HepG2 (cell line): ENCODE measurements around the gene MRM2. TPM values are rescaled to one million over a fixed set of nuclear protein-coding genes. Genes with fewer than 3 reads are reported as not detected.
A peak's percentile ranks its signal among the peaks of the same experiment; 100 is the strongest.

ENCODE experiments used
- ATF3 ChIP-seq: sonication (generic); formaldehyde crosslinking; IDR thresholded peaks from 2 replicates; pipeline ENCODE4 v1.4.0; 2020; ENCODE audit warnings: missing genetic modification reagents
- CBFB ChIP-seq: sonication (generic); formaldehyde crosslinking; IDR thresholded peaks from 2 replicates; pipeline ENCODE4 v1.4.0; 2020; ENCODE audit warnings: missing genetic modification reagents
- ERF ChIP-seq: IDR thresholded peaks from 2 replicates; pipeline ENCODE4 v1.6.1; 2018; ENCODE audit warnings: missing biosample characterization, missing genetic modification reagents
- FOXA1 ChIP-seq, 2 experiments: fragments of 450-650 bp in 1 of 2; sonication (generic) in 1 of 2; formaldehyde crosslinking in 1 of 2; IDR thresholded peaks; 2 replicates each; pipeline versions ENCODE4 v1.4.0 to v1.6.1; 2016 to 2020; ENCODE audit warnings: missing genetic modification reagents in 1 of 2
- GATAD2A ChIP-seq: IDR thresholded peaks from 2 replicates; pipeline ENCODE4 v1.6.1; 2016
- KLF13 ChIP-seq: sonication (generic); formaldehyde crosslinking; IDR thresholded peaks from 2 replicates; pipeline ENCODE4 v1.4.0; 2020; ENCODE audit warnings: mild to moderate bottlenecking, missing genetic modification reagents
- NR2F6 ChIP-seq, 2 experiments: IDR thresholded peaks; 2 replicates each; pipeline ENCODE4 v1.6.1; 2016; ENCODE audit warnings: antibody characterized with exemption in 1 of 2, mild to moderate bottlenecking in 1 of 2
- POLR2G ChIP-seq: fragments of 200-400 bp; formaldehyde crosslinking; IDR thresholded peaks from 2 replicates; pipeline ENCODE4 v1.6.1; 2018; ENCODE audit warnings: mild to moderate bottlenecking, low read depth, low read length, moderate library complexity
- RORA ChIP-seq: sonication (generic); formaldehyde crosslinking; IDR thresholded peaks from 2 replicates; pipeline ENCODE4 v1.5.0; 2020; ENCODE audit warnings: mild to moderate bottlenecking, missing genetic modification reagents, moderate library complexity
- SALL2 ChIP-seq: sonication (generic); formaldehyde crosslinking; IDR thresholded peaks from 2 replicates; pipeline ENCODE4 v1.8.1; 2023; ENCODE audit warnings: mild to moderate bottlenecking, missing genetic modification reagents, inconsistent platforms
- TOE1 ChIP-seq: sonication (generic); formaldehyde crosslinking; IDR thresholded peaks from 2 replicates; pipeline ENCODE4 v1.4.0; 2020; ENCODE audit warnings: mild to moderate bottlenecking, missing genetic modification reagents
- ZNF235 ChIP-seq: sonication (generic); formaldehyde crosslinking; IDR thresholded peaks from 2 replicates; pipeline ENCODE4 v1.8.1; 2023; ENCODE audit warnings: mild to moderate bottlenecking, missing genetic modification reagents, borderline replicate concordance
- ZNF407 ChIP-seq: sonication (generic); formaldehyde crosslinking; IDR thresholded peaks from one replicate; pipeline ENCODE4 v1.5.1; 2020; ENCODE audit warnings: mild to moderate bottlenecking, missing genetic modification reagents; ENCODE audit errors: not compliant biosample characterization
- ZNF510 ChIP-seq: sonication (generic); formaldehyde crosslinking; IDR thresholded peaks from 2 replicates; pipeline ENCODE4 v1.4.0; 2020; ENCODE audit warnings: low read depth, mild to moderate bottlenecking, missing genetic modification reagents
- ZNF792 ChIP-seq: IDR thresholded peaks from 2 replicates; pipeline ENCODE4 v1.6.1; 2016
- polyA plus RNA-seq, 8 experiments: library from polyadenylated mRNA; depleted of rRNA in 3 of 8; stranded (reverse) in 7 of 8; unstranded in 1 of 8; fragments of >200 nt; fragmentation: Illumina TruSeq in 4 of 8; extraction: Trizol in 4 of 8; gene quantifications; 2 replicates each; pipeline versions ENCODE4 v1.2.1 to v1.2.3, GENCODE V29; 2011 to 2016; ENCODE audit warnings: low read depth in 4 of 8, missing spikeins in 1 of 8, mixed read lengths in 1 of 8; ENCODE audit not compliant: insufficient read depth in 1 of 8
- total RNA-seq, 5 experiments: library from RNA; depleted of rRNA; stranded (reverse); fragments of >200 nt; fragmentation: Illumina TruSeq; extraction: Trizol; gene quantifications; 2 replicates each; pipeline ENCODE4 v1.2.3, GENCODE V29; 2016; ENCODE audit warnings: low read depth in 1 of 5
- TF ChIP-seq, protein P1 (sequence below): sonication (generic); formaldehyde crosslinking; IDR thresholded peaks from 2 replicates; pipeline ENCODE4 v1.4.0; 2020; ENCODE audit warnings: missing genetic modification reagents

Gene MRM2
- total and polyA plus RNA-seq, 2 of the 13 experiments (the other 11 are each of a cell fraction or from before 2014, with no cell fraction given), result 13.2 to 34.2 TPM

- TF ChIP-seq ZNF407 (CRISPR knock-in tag) (peak; percentile 39), NR2F6 (IDR thresholded peaks at IDR 0.05) (no peak), NR2F6 (CRISPR knock-in tag; IDR thresholded peaks at IDR 0.05) (0 out of 2 replicates have a peak, but pooled peaks have one; percentile 21), SALL2 (CRISPR knock-in tag) (peak; percentile 92; the same call in 1 of the 2 replicates), FOXA1 (IDR thresholded peaks at IDR 0.05) (no peak), FOXA1 (CRISPR knock-in tag; IDR thresholded peaks at IDR 0.05) (peak; percentile 43; the same call in 1 of the 2 replicates), GATAD2A (CRISPR knock-in tag) (0 out of 2 replicates have a peak, but pooled peaks have one; percentile 12), RORA (CRISPR knock-in tag) (no peak), TOE1 (CRISPR knock-in tag) (no peak), ZNF792 (CRISPR knock-in tag) (0 out of 2 replicates have a peak, but pooled peaks have one; percentile 35), CBFB (CRISPR knock-in tag) (peak; percentile 59; the same call in 1 of the 2 replicates), POLR2G (peak; percentile 77), ERF (CRISPR knock-in tag) (peak; percentile 44; the same call in 1 of the 2 replicates), ZNF510 (CRISPR knock-in tag) (no peak), ZNF235 (peak; percentile 87; the same call in 1 of the 2 replicates), ATF3 (no peak), KLF13 (CRISPR knock-in tag) (no peak)
- TF ChIP-seq, protein P1, sequence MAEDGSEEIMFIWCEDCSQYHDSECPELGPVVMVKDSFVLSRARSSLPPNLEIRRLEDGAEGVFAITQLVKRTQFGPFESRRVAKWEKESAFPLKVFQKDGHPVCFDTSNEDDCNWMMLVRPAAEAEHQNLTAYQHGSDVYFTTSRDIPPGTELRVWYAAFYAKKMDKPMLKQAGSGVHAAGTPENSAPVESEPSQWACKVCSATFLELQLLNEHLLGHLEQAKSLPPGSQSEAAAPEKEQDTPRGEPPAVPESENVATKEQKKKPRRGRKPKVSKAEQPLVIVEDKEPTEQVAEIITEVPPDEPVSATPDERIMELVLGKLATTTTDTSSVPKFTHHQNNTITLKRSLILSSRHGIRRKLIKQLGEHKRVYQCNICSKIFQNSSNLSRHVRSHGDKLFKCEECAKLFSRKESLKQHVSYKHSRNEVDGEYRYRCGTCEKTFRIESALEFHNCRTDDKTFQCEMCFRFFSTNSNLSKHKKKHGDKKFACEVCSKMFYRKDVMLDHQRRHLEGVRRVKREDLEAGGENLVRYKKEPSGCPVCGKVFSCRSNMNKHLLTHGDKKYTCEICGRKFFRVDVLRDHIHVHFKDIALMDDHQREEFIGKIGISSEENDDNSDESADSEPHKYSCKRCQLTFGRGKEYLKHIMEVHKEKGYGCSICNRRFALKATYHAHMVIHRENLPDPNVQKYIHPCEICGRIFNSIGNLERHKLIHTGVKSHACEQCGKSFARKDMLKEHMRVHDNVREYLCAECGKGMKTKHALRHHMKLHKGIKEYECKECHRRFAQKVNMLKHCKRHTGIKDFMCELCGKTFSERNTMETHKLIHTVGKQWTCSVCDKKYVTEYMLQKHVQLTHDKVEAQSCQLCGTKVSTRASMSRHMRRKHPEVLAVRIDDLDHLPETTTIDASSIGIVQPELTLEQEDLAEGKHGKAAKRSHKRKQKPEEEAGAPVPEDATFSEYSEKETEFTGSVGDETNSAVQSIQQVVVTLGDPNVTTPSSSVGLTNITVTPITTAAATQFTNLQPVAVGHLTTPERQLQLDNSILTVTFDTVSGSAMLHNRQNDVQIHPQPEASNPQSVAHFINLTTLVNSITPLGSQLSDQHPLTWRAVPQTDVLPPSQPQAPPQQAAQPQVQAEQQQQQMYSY (CRISPR knock-in tag), result peak; percentile 67; the same call in 1 of the 2 replicates
These were observed 9.1 kb downstream of the MRM2 start, which contains the start of gene MAD1L1 (continued) for GRCh38 chr7:2232766-2233520.
